RCC 7860 (cell line): ENCODE data around the gene EVC2.
"Not testable (repeated sequence)": the region's sequence is repeated elsewhere in the genome, so short reads cannot be mapped to it uniquely, and the experiment has no call there.

ENCODE experiments used
- DNase-seq: peaks from one replicate; pipeline ENCODE4 v3.0.0-alpha.2; 2015; ENCODE audit warnings: low spot score
- FAIRE-seq: peaks from 2 replicates; lab custom pipeline; 2012; peaks lifted over from hg19 to GRCh38; lab: Jason Lieb, UNC

The EVC2 gene

DNA sequence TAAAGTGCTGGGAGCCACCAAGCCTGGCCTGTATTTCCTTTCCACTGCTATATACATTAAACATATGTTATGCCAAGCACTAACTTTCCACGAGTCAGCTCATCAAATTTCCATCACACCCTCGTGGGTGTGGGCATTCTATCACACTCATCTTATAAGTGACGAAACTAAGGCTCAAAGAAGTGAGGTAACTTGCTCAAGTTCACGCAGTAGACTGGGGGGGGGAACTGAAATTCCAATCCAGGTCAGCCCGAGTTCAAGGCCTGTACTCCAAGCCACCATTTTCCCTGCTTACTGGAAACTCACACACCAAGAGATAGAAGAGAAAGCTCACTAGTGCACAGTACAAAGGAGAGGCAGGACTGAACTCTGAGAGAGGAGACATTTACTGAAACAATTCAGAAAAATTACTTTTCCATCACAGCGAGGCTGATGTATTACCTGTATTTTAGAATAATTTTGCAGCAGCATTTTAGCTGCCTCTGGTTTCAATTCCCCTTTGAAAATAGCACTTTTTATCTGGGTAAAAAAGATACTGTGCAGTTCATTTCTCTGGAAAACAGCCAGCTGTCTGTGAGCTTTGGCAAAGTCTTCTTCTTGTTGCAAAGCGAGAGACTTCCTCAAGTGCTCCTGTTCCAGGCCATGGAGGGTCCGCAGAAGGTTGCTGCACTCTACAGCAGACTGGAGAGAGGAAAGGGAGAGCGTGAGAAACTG is 76.8 kb downstream of the EVC2 start:
- no peak for DNase-seq
- no peak for FAIRE-seq

GRCh38 chr4:5630762-5631161 is 77.6 kb downstream of the EVC2 start:
- DNase-seq (no peak), FAIRE-seq (no peak)

DNA sequence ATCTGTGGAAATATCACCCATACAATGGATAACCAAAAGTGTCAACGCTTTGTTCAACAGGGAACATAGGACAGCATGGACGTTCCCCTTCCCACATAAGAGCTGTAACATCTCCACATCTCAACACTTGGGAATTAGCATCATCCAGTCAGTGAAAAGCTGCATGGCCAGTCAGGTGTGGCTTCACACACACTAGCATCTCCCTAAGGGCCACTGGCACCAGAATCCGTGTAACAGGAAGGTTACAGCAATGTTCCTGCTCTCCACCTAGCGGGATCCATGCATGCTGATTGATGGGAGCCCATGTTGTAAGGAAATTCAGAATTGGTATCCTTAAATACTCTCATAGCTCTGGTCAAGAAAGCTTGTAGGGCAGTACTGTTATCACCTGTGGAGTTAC is 78.8 kb downstream of the EVC2 start:
- DNase-seq (no peak), FAIRE-seq (no peak)

- DNase-seq (no peak), FAIRE-seq (no peak)
Measured at GRCh38 chr4:5626913-5627312, 81.4 kb downstream of the EVC2 start.

GRCh38 chr4:5622596-5622995 is 85.8 kb downstream of the EVC2 start:
- no peak for DNase-seq
- FAIRE-seq: no peak

DNA sequence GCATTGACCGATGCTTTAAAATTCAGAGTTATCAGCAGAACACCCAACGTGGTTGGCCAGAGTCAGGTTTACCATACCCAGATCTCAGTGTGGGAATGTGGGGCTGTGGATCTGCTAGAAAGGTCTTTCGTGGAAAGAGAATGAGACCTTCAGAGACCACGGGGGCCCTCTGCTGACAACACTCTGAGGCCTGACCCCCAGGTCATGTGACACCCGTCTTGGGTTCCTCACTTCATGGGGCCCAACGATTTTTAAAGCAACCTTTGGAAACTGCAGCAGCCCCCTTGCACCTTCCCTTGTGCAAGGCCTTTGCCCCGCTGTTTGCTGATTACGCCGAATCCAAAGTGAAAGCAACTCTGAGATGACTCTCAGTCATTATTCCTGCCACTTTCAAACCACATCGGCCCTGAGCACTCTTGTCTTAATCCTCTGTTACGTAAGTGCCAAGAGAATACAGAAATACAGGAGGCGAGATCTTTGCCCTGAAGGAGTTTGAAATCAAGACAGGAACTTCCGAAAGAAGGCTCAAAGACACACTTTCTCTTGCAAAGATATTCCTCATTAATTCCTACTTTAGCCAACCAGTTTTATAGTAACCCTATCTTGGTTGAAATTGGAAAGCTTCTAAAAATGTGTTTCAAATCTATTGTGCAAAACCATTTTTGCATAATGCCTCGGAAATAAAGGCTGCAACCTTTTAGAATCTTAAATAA is 88.3 kb downstream of the EVC2 start:
- DNase-seq (no peak), FAIRE-seq (no peak)

DNA sequence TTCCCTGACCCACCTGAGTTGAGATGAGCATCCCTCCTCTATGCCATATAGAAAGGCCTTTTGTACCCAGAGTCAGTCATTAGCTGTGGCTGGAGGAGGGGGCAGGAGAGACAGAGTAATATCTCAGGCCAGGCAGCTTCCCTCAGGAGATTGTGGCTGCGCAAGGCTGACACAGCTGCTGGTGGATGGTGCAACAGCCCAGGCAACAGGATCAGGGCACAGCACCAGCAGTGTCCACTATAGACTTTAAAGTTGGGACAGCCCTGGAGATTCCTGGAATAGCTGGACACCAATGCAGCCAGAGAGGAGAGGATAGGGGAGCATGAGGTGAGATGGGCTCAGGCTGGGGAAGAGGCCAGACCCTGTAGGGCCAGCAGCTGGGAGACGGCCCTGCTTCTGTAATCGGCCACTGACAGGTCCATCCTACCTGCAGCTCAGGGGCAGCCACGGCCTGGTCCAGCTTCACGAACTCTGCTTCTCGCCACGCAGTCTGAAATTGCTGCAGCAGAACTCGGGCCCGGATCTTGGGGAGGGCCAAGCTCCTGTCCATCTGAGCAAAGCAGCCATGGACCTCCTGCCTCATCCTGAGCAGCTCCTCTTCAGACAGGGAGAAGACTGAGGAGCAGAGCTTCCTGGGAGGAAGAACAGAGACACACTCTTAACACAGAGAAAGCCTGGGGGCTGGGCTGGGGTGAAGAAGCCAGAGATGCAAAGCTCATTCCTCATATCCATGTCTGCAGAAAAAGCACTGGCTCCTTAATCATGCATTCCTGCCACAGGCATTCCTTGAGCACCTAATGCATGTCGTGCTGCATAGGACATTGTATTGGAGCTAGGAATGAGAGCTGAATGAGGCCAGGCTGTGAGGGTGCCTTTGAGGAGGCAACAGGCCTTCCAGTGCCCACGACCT is 90.1 kb downstream of the EVC2 start:
- FAIRE-seq (no peak), DNase-seq (no peak)

- FAIRE-seq: no peak
Measured at GRCh38 chr4:5616331-5616950, 91.9 kb downstream of the EVC2 start.

DNA sequence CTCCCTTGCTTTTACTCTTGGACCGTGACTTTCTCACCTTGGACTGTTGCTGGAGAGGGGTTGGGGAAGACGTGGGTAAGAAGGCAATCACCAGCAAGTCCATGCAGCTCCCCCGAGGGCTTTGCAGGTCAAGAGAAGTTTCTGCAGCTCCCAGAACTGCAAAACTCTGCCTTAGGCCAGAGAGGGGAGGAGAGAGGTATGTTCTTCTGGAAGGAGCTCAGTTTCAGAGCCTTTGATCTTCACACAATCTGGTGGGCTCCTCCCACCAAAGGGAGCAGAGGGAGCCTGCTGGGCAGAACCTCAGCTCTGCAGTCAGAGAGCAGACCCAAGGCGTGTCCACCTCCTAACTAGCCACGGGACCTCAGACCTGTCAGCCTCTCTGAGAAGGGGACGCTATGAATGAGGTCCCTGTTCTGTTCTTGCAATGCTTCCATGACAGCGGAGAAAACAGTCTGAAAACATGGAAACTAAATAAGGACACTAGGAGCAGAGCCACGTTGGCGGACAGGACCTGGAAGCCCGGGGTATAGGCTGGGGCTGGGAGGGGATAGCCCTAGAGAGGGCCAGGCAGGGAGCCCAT is 92.8 kb downstream of the EVC2 start:
- no peak for DNase-seq
- no peak for FAIRE-seq

More at GRCh38 chr4:5616331-5616950, 91.9 kb downstream of the EVC2 start:
- no peak for DNase-seq

DNA sequence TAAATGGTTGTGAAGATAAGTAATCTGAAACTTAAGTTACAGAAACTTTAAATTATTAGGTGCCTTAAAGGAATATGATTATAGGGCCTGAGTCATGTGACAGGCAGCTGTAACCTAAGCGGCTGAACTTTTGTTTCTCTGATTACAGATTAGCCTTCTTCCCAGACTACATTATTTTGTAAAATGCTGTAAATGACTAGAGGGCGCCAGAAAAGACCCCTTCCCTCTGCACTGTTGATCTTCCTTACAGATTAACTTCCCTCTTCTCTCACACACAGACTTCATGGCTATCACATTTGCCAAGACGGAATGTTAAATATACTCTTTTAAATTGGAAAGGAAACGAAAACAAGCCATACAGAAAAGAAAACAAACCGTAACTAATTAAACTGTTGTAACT is 96.6 kb downstream of the EVC2 start:
- no peak for DNase-seq
- FAIRE-seq: no peak

DNA sequence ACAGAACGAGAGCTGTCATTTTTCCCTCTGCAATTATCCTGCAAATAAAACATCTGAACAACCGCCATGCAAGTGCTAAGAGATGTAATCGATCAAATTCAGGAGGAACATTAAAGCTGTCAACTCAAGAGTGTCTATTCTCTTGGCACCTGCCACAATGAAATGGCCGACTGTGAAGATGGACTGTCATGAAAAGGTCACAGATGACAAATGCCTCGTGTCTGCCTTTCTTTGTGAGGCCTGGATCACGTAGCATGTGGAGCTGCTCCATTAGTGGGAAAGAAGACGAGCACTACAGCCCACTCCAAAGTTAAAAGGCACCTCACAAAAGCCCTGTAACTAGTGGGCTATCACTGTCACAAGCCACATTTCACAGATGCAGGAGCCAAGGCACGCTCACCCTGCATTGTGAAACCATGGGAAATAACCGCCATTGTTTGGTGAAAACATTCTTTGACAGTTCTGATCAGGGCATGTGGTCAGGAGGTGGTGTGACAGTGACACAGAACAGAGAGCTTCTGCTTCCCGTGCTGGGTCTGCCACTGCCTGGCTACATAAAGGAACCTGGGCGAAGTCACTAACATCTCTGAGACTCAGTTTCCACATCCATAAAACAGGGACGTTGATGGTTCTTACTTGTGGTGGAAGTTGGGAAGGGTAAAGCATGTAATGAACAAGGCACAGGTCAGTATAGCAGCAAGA is 98.9 kb downstream of the EVC2 start:
- no peak for DNase-seq
- FAIRE-seq: no peak

GRCh38 chr4:5593828-5594227 is 114.5 kb downstream of the EVC2 start:
- not testable (repeated sequence) for DNase-seq, FAIRE-seq

DNA sequence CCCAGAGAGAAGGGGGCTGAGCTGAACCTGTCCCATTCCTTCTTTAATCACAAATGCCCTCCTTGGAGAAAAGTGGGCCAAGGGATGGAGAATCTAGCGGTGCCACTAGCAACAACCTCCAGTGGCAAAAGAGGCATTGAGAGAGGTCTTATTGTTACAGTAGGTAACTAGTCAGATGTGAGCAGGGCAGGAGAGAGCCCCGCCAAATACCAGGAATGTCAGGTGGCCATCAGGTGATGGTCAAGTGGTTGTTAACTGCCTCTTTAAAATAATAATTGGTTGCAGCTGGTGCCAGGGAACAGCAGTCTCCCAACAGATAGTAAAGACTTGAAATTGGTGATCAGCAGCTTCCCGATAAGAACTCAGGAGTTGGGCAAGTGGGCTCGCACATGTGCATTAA is 116.1 kb downstream of the EVC2 start:
- no peak for FAIRE-seq
- no peak for DNase-seq

DNA sequence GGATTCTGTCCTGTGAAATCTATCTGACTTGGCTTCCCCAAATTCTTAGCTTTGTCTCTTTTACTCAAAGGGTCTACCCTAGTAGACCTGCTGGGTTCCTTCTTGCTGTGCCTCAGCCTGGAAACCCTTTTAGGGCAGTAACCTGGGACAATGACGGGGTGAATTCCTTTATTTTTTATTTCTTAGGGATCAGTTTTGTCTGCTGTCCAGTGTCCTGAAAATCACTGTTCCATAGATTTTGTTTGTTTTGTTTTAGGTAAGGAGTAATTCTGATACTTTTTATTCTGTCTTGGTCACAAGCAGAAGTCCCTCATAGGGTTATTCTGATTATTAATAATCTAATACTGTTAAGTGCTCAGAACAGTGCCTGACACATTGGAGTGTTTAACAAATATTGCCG is 118.9 kb downstream of the EVC2 start:
- no peak for FAIRE-seq
- DNase-seq: no peak

DNA sequence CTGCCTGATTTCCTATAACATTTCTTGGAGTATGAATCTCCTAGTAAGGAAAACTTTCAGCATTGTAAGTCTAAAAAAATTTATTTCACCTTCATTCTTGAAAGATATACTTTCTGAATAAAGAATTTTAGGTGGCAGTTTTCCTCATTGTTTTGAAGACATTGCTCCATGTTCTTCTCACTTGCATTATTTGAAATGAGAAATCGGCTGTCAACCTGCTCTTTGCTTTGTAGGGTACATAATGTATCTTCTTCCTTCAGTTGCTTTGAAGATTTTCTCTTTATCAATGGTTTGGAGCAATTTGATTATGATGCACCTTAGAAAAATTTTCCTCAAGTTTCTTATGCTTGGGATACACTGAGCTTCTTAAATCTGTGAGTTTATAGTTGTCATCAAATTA is 120.3 kb downstream of the EVC2 start:
- FAIRE-seq: no peak
- no peak for DNase-seq

- FAIRE-seq (no peak), DNase-seq (no peak)
Measured at GRCh38 chr4:5575941-5576340, 132.4 kb downstream of the EVC2 start.

- FAIRE-seq: no peak
- DNase-seq: no peak
Measured at GRCh38 chr4:5574386-5574785, 134.0 kb downstream of the EVC2 start.

GRCh38 chr4:5573965-5574364 is 134.4 kb downstream of the EVC2 start:
- no peak for FAIRE-seq

DNA sequence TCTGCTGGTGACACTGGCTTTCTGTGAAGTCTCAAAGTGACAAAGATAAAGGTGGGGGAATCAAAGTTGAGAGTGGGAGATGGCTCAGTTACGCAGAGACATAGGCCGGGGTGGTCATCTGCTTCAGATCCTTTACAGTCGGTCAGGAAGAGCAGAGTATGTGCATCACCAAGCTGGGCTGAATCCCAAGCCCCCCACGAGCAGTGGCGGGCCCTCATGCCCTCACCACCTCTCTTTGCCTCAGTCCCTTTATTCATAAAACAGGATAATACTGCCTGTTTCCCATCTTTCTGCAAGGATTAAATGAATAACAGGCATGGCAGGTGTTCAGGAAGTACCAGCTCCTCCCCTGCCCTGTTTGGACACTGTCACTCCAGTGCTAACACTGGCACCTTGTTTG is 135.6 kb downstream of the EVC2 start:
- DNase-seq: no peak
- no peak for FAIRE-seq

More at GRCh38 chr4:5573965-5574364, 134.4 kb downstream of the EVC2 start:
- DNase-seq: no peak

DNA sequence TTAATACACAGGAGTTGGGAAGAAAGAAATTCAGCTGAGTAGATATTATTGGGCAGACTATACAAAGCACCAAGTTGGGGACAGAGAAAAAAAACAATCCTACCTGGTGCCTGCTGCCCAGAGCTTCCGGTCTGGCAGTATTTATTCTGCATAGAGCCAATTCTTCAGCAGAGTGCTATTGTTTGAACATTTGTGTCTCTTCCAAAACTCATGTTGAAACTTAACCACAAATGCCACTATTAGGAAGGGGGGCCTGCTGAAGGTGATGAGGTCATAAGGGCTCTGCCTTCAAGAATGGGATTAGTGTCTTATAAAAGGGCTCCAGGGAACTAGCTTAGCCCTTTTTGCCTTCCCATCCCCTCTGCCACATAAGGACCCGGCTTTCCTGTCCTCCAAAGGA is 136.2 kb downstream of the EVC2 start:
- no peak for FAIRE-seq

More for the DNA sequence above, 136.2 kb downstream of the EVC2 start:
- no peak for DNase-seq
